Body of pancreas (tissue), 4 donors: ENCODE results near the gene AGO3.

Experiments used
- CTCF ChIP-seq, 7 experiments: fragments of 450-650 bp in 4 of 7; fragments of 200-600 bp in 3 of 7; sonication (generic) in 3 of 7; IDR thresholded peaks; one replicate each; pipeline ENCODE4 v1.5.1; 2016 to 2019; ENCODE audit warnings: antibody characterized with exemption in 7 of 7
- POLR2A ChIP-seq, 3 donors: fragments of 450-650 bp; IDR thresholded peaks; one replicate each; pipeline ENCODE4 v1.6.1; 2016; ENCODE audit warnings: antibody characterized with exemption in 3 of 3, mild to moderate bottlenecking in 2 of 3

GRCh38 chr1:35901235-35901634 is 29.7 kb upstream of the AGO3 start:
- TF ChIP-seq CTCF (IDR thresholded peaks at IDR 0.05) (no peak), POLR2A (IDR thresholded peaks at IDR 0.05) (no peak)
